LNCaP clone FGC (cell line): ENCODE data around the gene BARHL2.

Experiments used
- DNase-seq: peaks from one replicate; pipeline ENCODE4 v3.0.0-alpha.2; 2011; ENCODE audit warnings: low read depth
- H3K4me3 ChIP-seq: 2 replicates; pipeline ENCODE4 v1.5.1; 2011; ENCODE audit warnings: mild to moderate bottlenecking, low read depth, low read length, control low read depth
- CTCF ChIP-seq: IDR thresholded peaks from 2 replicates; pipeline ENCODE4 v1.5.1; 2012; ENCODE audit warnings: mild to moderate bottlenecking; ENCODE audit not compliant: control insufficient read depth, insufficient read depth; ENCODE audit errors: extremely low read depth

BARHL2 gene

GRCh38 chr1:90708826-90709225, 8.3 kb downstream of the BARHL2 start:
- no peak for TF ChIP-seq CTCF
- no peak overlapping the region for H3K4me3 ChIP-seq
- DNase-seq, result no peak

- H3K4me3 ChIP-seq, result no peak overlapping the region
- TF ChIP-seq CTCF, result no peak
- DNase-seq, result no peak
Observed at GRCh38 chr1:90708236-90708786, 8.8 kb downstream of the BARHL2 start.

GRCh38 chr1:90707363-90707710, 9.8 kb downstream of the BARHL2 start:
- peak; percentile 34 for DNase-seq
- no peak for TF ChIP-seq CTCF
- H3K4me3 ChIP-seq, result peak overlapping the region; percentile 44

- peak; percentile 38 for DNase-seq
- H3K4me3 ChIP-seq, result peak overlapping the region; percentile 44
- 0 out of 2 replicates have a peak, but pooled peaks have one; percentile 8 for TF ChIP-seq CTCF
Observed at GRCh38 chr1:90706437-90707362, 10.4 kb downstream of the BARHL2 start.

GRCh38 chr1:90705956-90706355, 11.1 kb downstream of the BARHL2 start:
- TF ChIP-seq CTCF, result no peak
- no peak overlapping the region for H3K4me3 ChIP-seq

GRCh38 chr1:90704817-90705216, 12.3 kb downstream of the BARHL2 start:
- TF ChIP-seq CTCF, result no peak
- no peak overlapping the region for H3K4me3 ChIP-seq
- no peak for DNase-seq

More at GRCh38 chr1:90705956-90706355, 11.1 kb downstream of the BARHL2 start:
- no peak for DNase-seq

GRCh38 chr1:90694846-90695245, 22.3 kb downstream of the BARHL2 start:
- no peak for TF ChIP-seq CTCF
- H3K4me3 ChIP-seq, result no peak overlapping the region
- DNase-seq, result no peak
